HCT116 (cell line): ENCODE results near the gene WDR33.

Experiments
- CBX3 ChIP-seq: IDR thresholded peaks from 2 replicates; pipeline ENCODE4 v1.6.1; 2012; ENCODE audit warnings: low read depth
- EZH2 ChIP-seq: fragments of 200-600 bp; sonication (generic); IDR thresholded peaks from 2 replicates; pipeline ENCODE4 v1.6.1; 2017; ENCODE audit warnings: antibody characterized with exemption, mixed run types
- EZH2phosphoT487 ChIP-seq: fragments of 200-600 bp; IDR thresholded peaks from 2 replicates; pipeline ENCODE4 v1.6.1; 2018; ENCODE audit warnings: antibody characterized with exemption, borderline replicate concordance
- POLR2A ChIP-seq: IDR thresholded peaks from 2 replicates; pipeline ENCODE4 v1.7.0; 2011; ENCODE audit warnings: borderline replicate concordance; ENCODE audit not compliant: insufficient read depth, insufficient read length; ENCODE audit errors: extremely low read depth
- POLR2AphosphoS5 ChIP-seq: IDR thresholded peaks from 2 replicates; pipeline ENCODE4 v1.6.1; 2011; ENCODE audit warnings: mild to moderate bottlenecking, low read depth, low read length, moderate library complexity
- RAD21 ChIP-seq: IDR thresholded peaks from 2 replicates; pipeline ENCODE4 v1.6.1; 2012; ENCODE audit warnings: low read depth, mild to moderate bottlenecking
- SIN3A ChIP-seq: IDR thresholded peaks from 2 replicates; pipeline ENCODE4 v1.6.1; 2012; ENCODE audit warnings: low read depth
- SP1 ChIP-seq: IDR thresholded peaks from 2 replicates; pipeline ENCODE4 v1.6.1; 2012; ENCODE audit warnings: low read depth
- SRF ChIP-seq: IDR thresholded peaks from 2 replicates; pipeline ENCODE4 v1.6.1; 2012; ENCODE audit warnings: low read depth
- YY1 ChIP-seq: IDR thresholded peaks from 2 replicates; pipeline ENCODE4 v1.6.1; 2011; ENCODE audit warnings: low read length, low read depth, moderate library complexity, mild to moderate bottlenecking; ENCODE audit not compliant: insufficient replicate concordance; ENCODE audit errors: extremely low read depth
- TF ChIP-seq, protein P1 (sequence below), 3 experiments: fragments of 200-600 bp in 1 of 3; sonication (generic) in 1 of 3; IDR thresholded peaks in 2 of 3; conservative IDR thresholded peaks in 1 of 3; 2 replicates each; pipeline ENCODE4 v1.5.1; 2012 to 2017; ENCODE audit warnings: low read depth in 2 of 3, low read length in 2 of 3, antibody characterized with exemption in 1 of 3, borderline replicate concordance in 1 of 3, control low read depth in 1 of 3, mild to moderate bottlenecking in 1 of 3, mixed read lengths in 1 of 3, mixed run types in 1 of 3, moderate library complexity in 1 of 3; ENCODE audit not compliant: insufficient read depth in 1 of 3
- TF ChIP-seq, protein P2 (sequence below): IDR thresholded peaks from 2 replicates; pipeline ENCODE4 v1.6.1; 2012
- TF ChIP-seq, protein P3 (sequence below): IDR thresholded peaks from 2 replicates; pipeline ENCODE4 v1.6.1; 2012
- TF ChIP-seq, protein P4 (sequence below): IDR thresholded peaks from 2 replicates; pipeline ENCODE4 v1.6.1; 2012; ENCODE audit warnings: low read depth

DNA sequence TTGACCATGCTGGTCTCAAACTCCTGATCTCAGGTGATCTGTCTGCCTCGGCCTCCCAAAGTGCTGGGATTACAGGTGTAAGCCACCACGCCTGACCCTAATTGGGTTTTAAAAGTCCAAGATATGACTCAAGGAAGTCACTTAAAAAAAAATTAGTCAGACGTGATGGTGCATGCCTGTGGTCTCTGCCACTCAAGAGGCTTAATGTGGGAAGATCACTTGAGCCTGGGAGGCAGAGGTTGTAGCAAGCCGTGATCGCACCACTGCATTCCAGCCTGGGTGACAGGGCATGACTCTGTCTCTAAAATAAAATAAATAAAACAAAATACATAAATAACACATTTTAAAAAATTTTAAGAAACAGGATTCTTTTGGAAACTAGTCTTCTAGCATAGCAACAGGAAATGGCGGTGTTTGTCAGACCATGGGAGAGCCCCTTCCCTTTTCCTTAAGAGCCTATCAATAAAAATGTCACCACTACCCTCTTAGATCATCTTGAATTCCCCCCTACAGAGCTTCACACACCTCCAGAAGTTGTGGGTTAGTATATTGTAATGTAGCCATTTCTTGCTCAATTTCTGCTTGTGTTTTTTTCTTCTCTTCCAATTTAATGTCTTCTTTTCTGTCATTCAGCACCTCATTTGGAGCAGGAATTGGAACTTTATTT, 89.5 kb downstream of the WDR33 start:
- TF ChIP-seq, protein P1, sequence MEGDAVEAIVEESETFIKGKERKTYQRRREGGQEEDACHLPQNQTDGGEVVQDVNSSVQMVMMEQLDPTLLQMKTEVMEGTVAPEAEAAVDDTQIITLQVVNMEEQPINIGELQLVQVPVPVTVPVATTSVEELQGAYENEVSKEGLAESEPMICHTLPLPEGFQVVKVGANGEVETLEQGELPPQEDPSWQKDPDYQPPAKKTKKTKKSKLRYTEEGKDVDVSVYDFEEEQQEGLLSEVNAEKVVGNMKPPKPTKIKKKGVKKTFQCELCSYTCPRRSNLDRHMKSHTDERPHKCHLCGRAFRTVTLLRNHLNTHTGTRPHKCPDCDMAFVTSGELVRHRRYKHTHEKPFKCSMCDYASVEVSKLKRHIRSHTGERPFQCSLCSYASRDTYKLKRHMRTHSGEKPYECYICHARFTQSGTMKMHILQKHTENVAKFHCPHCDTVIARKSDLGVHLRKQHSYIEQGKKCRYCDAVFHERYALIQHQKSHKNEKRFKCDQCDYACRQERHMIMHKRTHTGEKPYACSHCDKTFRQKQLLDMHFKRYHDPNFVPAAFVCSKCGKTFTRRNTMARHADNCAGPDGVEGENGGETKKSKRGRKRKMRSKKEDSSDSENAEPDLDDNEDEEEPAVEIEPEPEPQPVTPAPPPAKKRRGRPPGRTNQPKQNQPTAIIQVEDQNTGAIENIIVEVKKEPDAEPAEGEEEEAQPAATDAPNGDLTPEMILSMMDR (IDR thresholded peaks at IDR 0.05 in 2 of 3, conservative IDR thresholded peaks at IDR 0.05 in 1 of 3; ENCODE audit: borderline replicate concordance in 1 of 3, insufficient read depth in 1 of 3, low read depth in 2 of 3, low read length in 2 of 3) = no peak
- TF ChIP-seq, protein P2, sequence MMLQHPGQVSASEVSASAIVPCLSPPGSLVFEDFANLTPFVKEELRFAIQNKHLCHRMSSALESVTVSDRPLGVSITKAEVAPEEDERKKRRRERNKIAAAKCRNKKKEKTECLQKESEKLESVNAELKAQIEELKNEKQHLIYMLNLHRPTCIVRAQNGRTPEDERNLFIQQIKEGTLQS = no peak
- TF ChIP-seq EZH2 = no peak
- TF ChIP-seq POLR2AphosphoS5 = no peak
- TF ChIP-seq YY1 = no peak
- TF ChIP-seq POLR2A = no peak
- TF ChIP-seq SIN3A = no peak
- no peak for TF ChIP-seq EZH2phosphoT487
- no peak for TF ChIP-seq RAD21
- no peak for TF ChIP-seq CBX3
- TF ChIP-seq, protein P3, sequence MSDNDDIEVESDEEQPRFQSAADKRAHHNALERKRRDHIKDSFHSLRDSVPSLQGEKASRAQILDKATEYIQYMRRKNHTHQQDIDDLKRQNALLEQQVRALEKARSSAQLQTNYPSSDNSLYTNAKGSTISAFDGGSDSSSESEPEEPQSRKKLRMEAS = no peak
- TF ChIP-seq SRF = no peak
- no peak for TF ChIP-seq SP1
- TF ChIP-seq, protein P4, sequence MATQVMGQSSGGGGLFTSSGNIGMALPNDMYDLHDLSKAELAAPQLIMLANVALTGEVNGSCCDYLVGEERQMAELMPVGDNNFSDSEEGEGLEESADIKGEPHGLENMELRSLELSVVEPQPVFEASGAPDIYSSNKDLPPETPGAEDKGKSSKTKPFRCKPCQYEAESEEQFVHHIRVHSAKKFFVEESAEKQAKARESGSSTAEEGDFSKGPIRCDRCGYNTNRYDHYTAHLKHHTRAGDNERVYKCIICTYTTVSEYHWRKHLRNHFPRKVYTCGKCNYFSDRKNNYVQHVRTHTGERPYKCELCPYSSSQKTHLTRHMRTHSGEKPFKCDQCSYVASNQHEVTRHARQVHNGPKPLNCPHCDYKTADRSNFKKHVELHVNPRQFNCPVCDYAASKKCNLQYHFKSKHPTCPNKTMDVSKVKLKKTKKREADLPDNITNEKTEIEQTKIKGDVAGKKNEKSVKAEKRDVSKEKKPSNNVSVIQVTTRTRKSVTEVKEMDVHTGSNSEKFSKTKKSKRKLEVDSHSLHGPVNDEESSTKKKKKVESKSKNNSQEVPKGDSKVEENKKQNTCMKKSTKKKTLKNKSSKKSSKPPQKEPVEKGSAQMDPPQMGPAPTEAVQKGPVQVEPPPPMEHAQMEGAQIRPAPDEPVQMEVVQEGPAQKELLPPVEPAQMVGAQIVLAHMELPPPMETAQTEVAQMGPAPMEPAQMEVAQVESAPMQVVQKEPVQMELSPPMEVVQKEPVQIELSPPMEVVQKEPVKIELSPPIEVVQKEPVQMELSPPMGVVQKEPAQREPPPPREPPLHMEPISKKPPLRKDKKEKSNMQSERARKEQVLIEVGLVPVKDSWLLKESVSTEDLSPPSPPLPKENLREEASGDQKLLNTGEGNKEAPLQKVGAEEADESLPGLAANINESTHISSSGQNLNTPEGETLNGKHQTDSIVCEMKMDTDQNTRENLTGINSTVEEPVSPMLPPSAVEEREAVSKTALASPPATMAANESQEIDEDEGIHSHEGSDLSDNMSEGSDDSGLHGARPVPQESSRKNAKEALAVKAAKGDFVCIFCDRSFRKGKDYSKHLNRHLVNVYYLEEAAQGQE = no peak
